Measurements from ENCODE around the gene C5AR2.
"Not testable (repeated sequence)": the region's sequence is repeated elsewhere in the genome, so short reads cannot be mapped to it uniquely, and the experiment has no call there.

Gene C5AR2

DNA sequence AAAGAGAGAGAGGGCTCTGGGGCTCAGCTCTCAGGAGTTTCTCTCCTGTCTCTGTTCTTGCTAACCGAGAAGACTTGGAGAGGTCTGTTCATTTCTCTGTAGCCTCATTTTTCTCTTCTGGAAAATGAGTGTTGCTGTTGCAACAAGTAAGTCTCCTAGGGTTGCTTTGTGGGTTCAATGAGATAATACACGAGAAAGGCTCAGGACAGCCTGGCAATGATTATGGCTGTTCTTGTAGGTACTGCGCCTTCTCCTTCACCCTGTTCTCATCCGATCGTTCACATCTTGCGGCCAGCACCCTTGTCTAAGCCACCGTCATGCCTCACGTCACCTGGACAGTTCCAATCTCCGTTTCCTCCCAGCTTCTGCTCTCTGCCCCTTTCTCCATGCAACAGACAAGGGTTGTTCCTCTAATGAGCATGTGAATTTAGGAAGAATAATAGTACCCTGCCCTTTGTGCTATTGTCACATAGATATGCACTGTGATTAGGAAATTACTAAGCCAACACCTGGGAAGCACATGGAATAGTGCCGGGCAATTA lies 18.1 kb upstream of the C5AR2 start:
- H3K4me1 Mint-ChIP-seq (ENCODE audit: low read depth): no peaks in the 10 kb centered on the region
- no peaks in the 10 kb centered on the region for H3K36me3 Mint-ChIP-seq (ENCODE audit: low read depth)
- H3K9me3 Mint-ChIP-seq: no peaks in the 10 kb centered on the region
- H3K27me3 Mint-ChIP-seq (ENCODE audit: low read depth): peaks cover 10% of the 10 kb centered on the region
- H3K27ac Mint-ChIP-seq: no peak overlapping the region
- H3K4me3 Mint-ChIP-seq: no peak overlapping the region

DNA sequence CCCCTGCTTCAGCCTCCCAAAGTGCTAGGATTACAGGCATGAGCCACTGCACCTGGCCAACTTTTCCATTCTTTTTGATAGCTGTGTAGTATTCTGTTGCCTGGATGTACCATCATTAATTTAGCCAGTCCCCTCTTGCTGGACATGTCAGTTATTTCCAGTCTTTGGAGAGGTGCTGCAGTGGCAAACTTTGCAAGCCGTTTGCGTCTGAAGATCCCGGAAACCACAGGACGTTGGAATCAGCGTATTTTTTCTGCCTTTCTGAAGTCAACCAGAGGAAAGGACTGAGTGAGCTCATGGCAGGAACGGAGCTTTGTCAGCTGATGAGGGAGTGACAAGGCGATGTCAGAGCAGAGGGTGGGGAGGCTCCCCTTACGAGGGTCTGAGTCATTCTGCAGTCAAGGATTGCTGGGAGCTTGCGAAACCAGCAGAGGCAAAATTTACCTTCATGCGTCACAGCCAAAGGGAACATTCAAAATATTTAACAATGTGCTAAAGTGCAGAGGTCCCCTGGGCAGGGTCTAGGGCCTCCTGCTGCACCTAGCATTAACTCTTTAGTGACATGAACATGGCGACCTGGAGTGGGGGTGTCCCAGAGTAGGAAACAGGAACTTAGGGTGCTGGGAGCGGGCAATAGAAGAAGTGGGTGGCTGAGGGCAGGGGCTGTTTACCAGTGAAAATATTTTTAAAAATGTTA lies 16.7 kb upstream of the C5AR2 start:
- H3K27ac Mint-ChIP-seq: no peak overlapping the region
- no peaks in the 10 kb centered on the region for H3K4me1 Mint-ChIP-seq (ENCODE audit: low read depth)
- peaks cover 10% of the 10 kb centered on the region for H3K27me3 Mint-ChIP-seq (ENCODE audit: low read depth)
- no peaks in the 10 kb centered on the region for H3K9me3 Mint-ChIP-seq
- H3K36me3 Mint-ChIP-seq (ENCODE audit: low read depth): no peaks in the 10 kb centered on the region
- no peak overlapping the region for H3K4me3 Mint-ChIP-seq

DNA sequence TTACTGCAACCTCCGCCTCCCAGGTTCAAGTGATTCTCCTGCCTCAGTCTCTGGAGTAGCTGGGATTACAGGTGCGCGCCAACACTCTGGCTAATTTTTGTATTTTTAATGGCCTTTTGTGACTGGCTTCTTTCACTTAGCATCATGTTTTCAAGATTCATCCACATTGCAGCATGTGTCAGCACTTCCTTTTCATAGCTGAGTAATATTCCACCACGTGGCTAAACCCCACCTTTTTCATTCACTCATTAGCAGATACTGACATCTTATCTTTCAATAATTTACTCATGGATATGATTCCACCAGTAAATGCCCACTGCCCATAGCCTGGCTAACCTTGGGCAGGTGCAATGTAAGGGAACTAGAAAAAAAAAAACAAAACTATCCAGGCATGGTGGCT lies 15.5 kb upstream of the C5AR2 start:
- no peaks in the 10 kb centered on the region for H3K9me3 Mint-ChIP-seq
- H3K27ac Mint-ChIP-seq: no peak overlapping the region
- H3K4me3 Mint-ChIP-seq: no peak overlapping the region
- H3K27me3 Mint-ChIP-seq (ENCODE audit: low read depth): peaks cover 10% of the 10 kb centered on the region
- no peaks in the 10 kb centered on the region for H3K36me3 Mint-ChIP-seq (ENCODE audit: low read depth)
- H3K4me1 Mint-ChIP-seq (ENCODE audit: low read depth): no peaks in the 10 kb centered on the region

DNA sequence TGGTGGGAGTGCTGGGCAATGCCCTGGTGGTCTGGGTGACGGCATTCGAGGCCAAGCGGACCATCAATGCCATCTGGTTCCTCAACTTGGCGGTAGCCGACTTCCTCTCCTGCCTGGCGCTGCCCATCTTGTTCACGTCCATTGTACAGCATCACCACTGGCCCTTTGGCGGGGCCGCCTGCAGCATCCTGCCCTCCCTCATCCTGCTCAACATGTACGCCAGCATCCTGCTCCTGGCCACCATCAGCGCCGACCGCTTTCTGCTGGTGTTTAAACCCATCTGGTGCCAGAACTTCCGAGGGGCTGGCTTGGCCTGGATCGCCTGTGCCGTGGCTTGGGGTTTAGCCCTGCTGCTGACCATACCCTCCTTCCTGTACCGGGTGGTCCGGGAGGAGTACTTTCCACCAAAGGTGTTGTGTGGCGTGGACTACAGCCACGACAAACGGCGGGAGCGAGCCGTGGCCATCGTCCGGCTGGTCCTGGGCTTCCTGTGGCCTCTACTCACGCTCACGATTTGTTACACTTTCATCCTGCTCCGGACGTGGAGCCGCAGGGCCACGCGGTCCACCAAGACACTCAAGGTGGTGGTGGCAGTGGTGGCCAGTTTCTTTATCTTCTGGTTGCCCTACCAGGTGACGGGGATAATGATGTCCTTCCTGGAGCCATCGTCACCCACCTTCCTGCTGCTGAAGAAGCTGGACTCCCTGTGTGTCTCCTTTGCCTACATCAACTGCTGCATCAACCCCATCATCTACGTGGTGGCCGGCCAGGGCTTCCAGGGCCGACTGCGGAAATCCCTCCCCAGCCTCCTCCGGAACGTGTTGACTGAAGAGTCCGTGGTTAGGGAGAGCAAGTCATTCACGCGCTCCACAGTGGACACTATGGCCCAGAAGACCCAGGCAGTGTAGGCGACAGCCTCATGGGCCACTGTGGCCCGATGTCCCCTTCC lies 11.8 kb upstream of the C5AR2 start:
- Mint-ChIP-seq H3K27me3 (ENCODE audit: low read depth) (peaks cover 8% of the 10 kb centered on the region), H3K36me3 (ENCODE audit: low read depth) (no peaks in the 10 kb centered on the region), H3K4me1 (ENCODE audit: low read depth) (no peaks in the 10 kb centered on the region), H3K4me3 (no peak overlapping the region), H3K9me3 (no peaks in the 10 kb centered on the region), H3K27ac (no peak overlapping the region)

DNA sequence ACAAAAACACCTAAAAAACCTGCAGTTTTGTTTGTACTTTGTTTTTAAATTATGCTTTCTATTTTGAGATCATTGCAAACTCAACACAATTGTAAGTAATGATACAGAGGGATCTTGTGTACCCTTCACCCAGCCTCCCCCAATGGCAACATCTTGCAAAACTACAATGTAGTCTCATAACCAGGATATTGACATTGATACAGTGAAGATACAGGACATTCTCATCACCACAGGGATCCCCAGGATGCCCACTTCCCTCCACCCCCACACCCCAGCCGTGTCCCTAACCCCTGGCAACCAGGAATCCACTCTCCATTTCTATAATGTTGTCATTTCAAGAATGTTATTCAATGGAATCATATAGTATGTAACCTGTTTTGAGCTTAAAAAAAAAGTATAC lies 10.3 kb upstream of the C5AR2 start:
- Mint-ChIP-seq H3K27me3 (ENCODE audit: low read depth) (peaks cover 4% of the 10 kb centered on the region), H3K9me3 (no peaks in the 10 kb centered on the region), H3K27ac (no peak overlapping the region), H3K4me3 (no peak overlapping the region), H3K36me3 (ENCODE audit: low read depth) (no peaks in the 10 kb centered on the region), H3K4me1 (ENCODE audit: low read depth) (no peaks in the 10 kb centered on the region)

DNA sequence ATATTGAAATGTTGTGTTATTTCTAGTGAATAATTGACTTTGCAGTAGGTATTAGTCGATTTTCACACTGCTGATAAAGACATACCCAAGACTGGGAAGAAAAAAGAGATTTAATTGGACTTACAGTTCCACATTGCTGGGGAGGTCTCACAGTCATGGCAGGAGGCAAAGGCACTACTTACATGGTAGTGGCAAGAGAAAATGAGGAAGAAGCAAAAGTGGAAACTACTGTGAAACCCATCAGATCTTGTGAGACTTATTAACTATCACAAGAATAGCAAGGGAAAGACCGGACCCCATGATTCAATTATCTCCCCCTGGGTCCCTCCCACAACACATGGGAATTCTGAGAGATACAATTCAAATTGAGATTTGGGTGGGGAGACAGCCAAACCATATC lies 9.9 kb upstream of the C5AR2 start:
- H3K36me3 Mint-ChIP-seq (ENCODE audit: low read depth): no peaks in the 10 kb centered on the region
- no peaks in the 10 kb centered on the region for H3K9me3 Mint-ChIP-seq
- H3K27ac Mint-ChIP-seq: no peak overlapping the region
- peaks cover 4% of the 10 kb centered on the region for H3K27me3 Mint-ChIP-seq (ENCODE audit: low read depth)
- no peak overlapping the region for H3K4me3 Mint-ChIP-seq
- no peaks in the 10 kb centered on the region for H3K4me1 Mint-ChIP-seq (ENCODE audit: low read depth)

DNA sequence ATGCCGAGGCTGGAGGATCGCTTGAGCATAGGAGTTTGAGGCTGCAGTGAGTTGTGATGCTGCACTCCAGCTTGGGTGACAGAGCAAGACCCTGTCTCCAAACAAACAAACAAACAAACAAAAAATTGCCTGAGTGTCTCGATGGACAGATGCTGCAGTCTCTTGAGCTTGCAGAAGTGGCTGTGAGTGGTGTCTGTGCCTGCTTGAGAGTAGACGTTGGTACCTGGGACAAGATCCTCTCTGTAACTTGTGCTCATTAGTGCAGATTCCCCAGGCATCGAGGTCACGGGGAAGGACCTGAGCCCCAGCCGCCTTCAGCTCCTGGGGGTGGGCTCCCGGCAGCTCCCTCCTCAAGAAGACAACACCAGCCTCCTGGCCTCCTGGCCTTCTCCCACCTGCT lies 8.6 kb upstream of the C5AR2 start:
- H3K4me1 Mint-ChIP-seq (ENCODE audit: low read depth): no peaks in the 10 kb centered on the region
- H3K27me3 Mint-ChIP-seq (ENCODE audit: low read depth): peaks cover 4% of the 10 kb centered on the region
- no peaks in the 10 kb centered on the region for H3K9me3 Mint-ChIP-seq
- no peak overlapping the region for H3K27ac Mint-ChIP-seq
- H3K36me3 Mint-ChIP-seq (ENCODE audit: low read depth): no peaks in the 10 kb centered on the region
- no peak overlapping the region for H3K4me3 Mint-ChIP-seq

DNA sequence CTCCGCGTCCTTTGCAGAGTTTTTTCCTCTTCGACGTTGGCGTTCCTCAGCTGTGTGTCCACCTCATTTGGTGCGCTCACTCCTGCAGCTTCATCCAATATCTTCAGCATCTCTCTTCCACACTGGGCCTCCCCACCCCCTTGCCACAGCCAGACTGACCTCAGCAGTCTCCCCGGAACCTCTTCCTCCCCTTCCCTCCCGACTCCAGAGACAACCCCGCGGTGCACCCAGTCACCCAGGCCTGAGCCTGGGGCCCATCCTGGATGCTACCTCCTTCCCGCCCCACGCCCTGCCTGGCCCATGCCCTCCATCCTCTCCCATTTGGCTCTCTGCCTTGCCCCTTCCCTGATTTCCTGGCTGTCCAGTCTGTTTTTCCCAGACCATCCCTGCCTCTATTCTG lies 8.1 kb upstream of the C5AR2 start:
- H3K36me3 Mint-ChIP-seq (ENCODE audit: low read depth): no peaks in the 10 kb centered on the region

DNA sequence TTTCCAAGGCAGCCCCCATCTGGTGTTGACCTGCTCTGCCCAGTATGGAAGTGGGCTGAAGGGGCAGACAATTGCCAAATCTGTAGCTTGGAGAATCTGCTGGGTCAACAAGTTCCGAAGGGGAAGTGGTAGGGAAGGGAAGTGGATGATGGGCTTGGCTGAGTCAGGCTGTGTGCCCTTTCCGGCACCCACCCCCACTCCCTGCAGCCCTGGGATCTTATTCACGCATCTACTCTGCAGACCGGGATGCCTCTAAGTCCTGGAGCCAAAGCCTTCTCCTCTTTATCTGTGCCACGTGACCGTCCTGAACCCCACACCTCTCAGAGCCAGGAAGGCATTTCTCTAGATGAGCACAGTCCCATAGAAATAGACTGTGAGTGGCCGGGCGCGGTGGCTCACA lies 7.5 kb upstream of the C5AR2 start:
- Mint-ChIP-seq H3K4me3 (no peak overlapping the region), H3K4me1 (ENCODE audit: low read depth) (no peaks in the 10 kb centered on the region), H3K9me3 (no peaks in the 10 kb centered on the region), H3K36me3 (ENCODE audit: low read depth) (no peaks in the 10 kb centered on the region), H3K27me3 (ENCODE audit: low read depth) (peaks cover 4% of the 10 kb centered on the region), H3K27ac (no peak overlapping the region)

More for the DNA sequence above, 8.1 kb upstream of the C5AR2 start:
- Mint-ChIP-seq H3K4me1 (ENCODE audit: low read depth) (no peaks in the 10 kb centered on the region), H3K27me3 (ENCODE audit: low read depth) (peaks cover 4% of the 10 kb centered on the region), H3K4me3 (no peak overlapping the region), H3K27ac (no peak overlapping the region), H3K9me3 (no peaks in the 10 kb centered on the region)

DNA sequence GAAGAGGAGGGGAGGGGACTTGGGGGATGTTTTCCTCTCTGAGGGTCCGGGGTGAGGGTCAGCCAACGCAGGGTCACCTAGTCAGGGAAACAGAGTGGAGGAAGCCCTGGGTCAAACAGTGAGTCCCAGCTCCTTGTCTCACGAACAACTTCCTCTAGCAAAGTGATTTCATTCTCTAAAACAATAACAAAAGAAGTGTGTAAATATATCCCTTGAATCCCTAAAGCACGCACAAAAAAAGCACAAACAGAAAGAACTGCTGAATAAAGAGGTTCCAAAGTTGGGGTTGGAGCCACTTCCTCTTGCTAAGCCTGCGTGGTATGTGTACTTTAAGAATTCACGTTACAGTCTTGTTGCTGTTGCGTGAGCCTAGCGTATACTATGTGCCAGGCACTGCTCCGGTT lies 1.5 kb upstream of the C5AR2 start:
- Mint-ChIP-seq H3K27me3 (ENCODE audit: low read depth) (no peaks in the 10 kb centered on the region), H3K4me3 (no peak overlapping the region), H3K27ac (no peak overlapping the region), H3K9me3 (no peaks in the 10 kb centered on the region), H3K36me3 (ENCODE audit: low read depth) (no peaks in the 10 kb centered on the region), H3K4me1 (ENCODE audit: low read depth) (peaks cover 3% of the 10 kb centered on the region)

DNA sequence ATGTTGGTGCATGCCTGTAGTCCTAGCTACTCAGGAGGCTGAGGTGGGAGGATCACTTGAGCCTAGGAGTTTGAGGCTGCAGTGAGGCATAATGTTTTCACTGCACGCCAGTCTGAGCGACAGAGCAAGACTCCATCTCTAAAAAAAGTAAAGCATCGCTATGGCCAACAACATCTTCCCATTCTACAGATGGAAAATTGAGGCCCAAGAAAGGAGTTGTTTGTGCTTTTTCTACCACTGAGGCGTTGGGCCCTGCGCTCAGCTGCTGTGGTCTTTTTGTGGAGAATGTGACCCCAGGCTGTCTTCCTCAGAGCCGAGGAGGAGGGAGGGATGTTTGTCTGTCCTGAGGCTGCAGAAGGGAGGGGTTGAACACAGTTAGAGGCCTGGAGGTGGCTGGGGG lies 485 bp upstream of the C5AR2 start:
- Mint-ChIP-seq H3K27me3 (ENCODE audit: low read depth) (no peaks in the 10 kb centered on the region), H3K9me3 (no peaks in the 10 kb centered on the region), H3K27ac (no peak overlapping the region), H3K36me3 (ENCODE audit: low read depth) (no peaks in the 10 kb centered on the region), H3K4me1 (ENCODE audit: low read depth) (peaks cover 8% of the 10 kb centered on the region), H3K4me3 (no peak overlapping the region)

DNA sequence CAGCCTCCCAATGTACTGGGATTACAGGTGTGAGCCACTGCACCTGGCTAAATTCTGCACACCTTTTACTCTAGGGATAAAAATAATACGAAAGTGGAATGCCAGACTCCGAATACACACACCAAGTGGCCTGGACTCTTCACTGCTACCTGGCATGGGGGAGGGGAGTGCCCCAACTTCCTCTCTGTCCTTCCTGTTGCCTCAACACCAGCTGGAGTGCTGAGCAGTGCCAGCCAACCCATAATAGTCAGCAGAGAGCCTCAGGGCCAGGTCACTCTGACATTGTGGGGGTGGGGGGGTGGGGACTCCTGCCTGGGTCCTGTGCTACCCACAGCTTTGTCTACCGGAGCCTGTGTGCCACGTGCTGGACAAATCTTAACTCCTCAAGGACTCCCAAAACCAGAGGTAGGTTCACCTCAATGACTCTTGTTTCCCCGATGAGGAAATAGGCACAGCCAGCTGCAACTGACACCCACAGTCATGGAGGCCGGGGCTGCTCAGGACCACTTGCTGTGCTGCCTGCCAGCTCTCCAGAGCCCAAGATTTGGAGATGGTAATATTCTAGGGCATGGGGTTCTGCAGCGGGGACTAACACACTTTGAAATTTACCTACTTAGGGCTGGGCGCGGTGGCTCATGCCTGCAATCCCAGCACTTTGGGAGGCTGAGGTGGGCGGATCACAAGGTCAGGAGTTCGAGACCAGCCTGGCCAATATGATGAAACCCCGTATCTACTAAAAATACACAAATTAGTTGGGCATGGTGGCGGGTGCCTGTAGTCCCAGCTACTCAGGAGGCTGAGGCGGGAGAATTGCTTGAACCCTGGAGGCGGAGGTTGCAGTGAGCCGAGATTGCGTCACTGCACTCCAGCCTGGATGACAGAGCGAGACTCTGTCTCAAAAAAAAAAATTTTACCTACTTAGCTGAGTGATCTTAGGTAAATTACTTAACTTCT lies 5.1 kb downstream of the C5AR2 start:
- H3K27ac Mint-ChIP-seq; H3K4me3 Mint-ChIP-seq; H3K27me3 Mint-ChIP-seq (ENCODE audit: low read depth); H3K36me3 Mint-ChIP-seq (ENCODE audit: low read depth); H3K9me3 Mint-ChIP-seq; H3K4me1 Mint-ChIP-seq (ENCODE audit: low read depth): not testable (repeated sequence)

DNA sequence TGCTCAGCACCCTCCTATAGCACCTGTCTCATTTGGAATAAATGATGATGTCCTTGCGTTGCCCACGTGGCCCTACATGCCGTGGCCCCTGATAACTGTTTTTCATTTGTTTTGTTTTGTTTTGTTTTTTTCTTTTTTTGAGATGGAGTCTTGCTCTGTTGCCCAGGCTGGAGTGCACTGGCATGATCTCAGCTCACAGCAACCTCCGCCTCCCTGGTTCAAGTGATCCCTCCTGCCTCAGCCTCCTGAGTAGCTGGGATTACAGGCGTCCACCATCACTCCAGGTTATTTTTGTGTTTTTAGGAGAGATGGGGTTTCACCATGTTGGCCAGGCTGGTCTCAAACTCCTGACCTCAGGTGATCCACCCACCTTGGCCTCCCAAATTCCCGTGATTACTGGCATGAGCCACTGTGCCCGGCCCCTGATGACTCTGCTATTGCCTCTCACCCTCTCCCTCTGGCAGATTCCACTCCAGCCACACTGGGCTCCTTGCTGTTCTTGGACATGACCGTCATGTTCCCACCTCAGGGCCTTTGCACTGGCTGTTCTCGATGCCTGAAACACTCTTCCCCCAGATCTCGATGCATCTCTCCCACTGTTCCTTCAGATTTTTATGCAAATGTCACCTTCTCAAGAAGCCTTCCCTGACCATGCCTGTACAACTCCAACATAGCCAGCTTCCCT lies 7.4 kb downstream of the C5AR2 start:
- Mint-ChIP-seq H3K27ac (no peak overlapping the region), H3K4me3 (no peak overlapping the region), H3K36me3 (ENCODE audit: low read depth) (no peaks in the 10 kb centered on the region), H3K4me1 (ENCODE audit: low read depth) (peaks cover 7% of the 10 kb centered on the region), H3K9me3 (peaks cover 4% of the 10 kb centered on the region), H3K27me3 (ENCODE audit: low read depth) (no peaks in the 10 kb centered on the region)
